Naive thymus-derived CD4-positive, alpha-beta T cell (primary cell): ENCODE data around the gene EDAR. TPM values are rescaled to one million over a fixed set of nuclear protein-coding genes. Genes with fewer than 3 reads are reported as not detected.

Experiments
- ATAC-seq: fragments of 150-1000 bp; cut with Tn5 transposase; 2 replicates; pipeline ENCODE4 v1.10.0; 2021; ENCODE audit warnings: mild to moderate bottlenecking, moderate library complexity
- CTCF ChIA-PET: fragments of 350-600 bp; sonication (Branson Sonifier 250); formaldehyde crosslinking; loops from one replicate; lab custom pipeline; 2021; ENCODE audit warnings: antibody characterized with exemption; lab: Charles Lee
- POLR2A ChIA-PET: fragments of 350-600 bp; sonication (Branson Sonifier 250); formaldehyde crosslinking; loops from one replicate; lab custom pipeline; 2021; ENCODE audit warnings: antibody characterized with exemption, inconsistent platforms; lab: Charles Lee
- DNase-seq, 9 donors: peaks; one replicate each; pipeline versions ENCODE4 v3.0.0 to v3.0.0-alpha.2; 2020 to 2022; ENCODE audit warnings: mixed read lengths in 1 of 9
- H3K27ac ChIP-seq: one replicate; pipeline ENCODE4 v1.7.0; 2013; ENCODE audit warnings: mild to moderate bottlenecking, low read depth, low read length, moderate library complexity
- H3K27me3 ChIP-seq, 2 donors: one replicate each; pipeline ENCODE4 v1.7.0; 2013; ENCODE audit warnings: low read length in 2 of 2, mild to moderate bottlenecking in 2 of 2, moderate library complexity in 2 of 2; ENCODE audit not compliant: control insufficient read depth in 2 of 2, insufficient read depth in 2 of 2
- H3K36me3 ChIP-seq, 3 experiments: 1 replicate in 2 of 3; 2 replicates in 1 of 3; pipeline ENCODE4 v1.7.0; 2013; ENCODE audit warnings: low read length in 3 of 3, mild to moderate bottlenecking in 3 of 3, moderate library complexity in 1 of 3; ENCODE audit not compliant: insufficient read depth in 3 of 3, control insufficient read depth in 2 of 3
- H3K4me1 ChIP-seq, 2 donors: one replicate each; pipeline ENCODE4 v1.7.0; 2013; ENCODE audit warnings: low read length in 2 of 2, mild to moderate bottlenecking in 2 of 2, moderate library complexity in 1 of 2; ENCODE audit not compliant: control insufficient read depth in 2 of 2, insufficient read depth in 2 of 2
- H3K4me3 ChIP-seq: 2 replicates; pipeline ENCODE4 v1.7.0; 2013; ENCODE audit warnings: mild to moderate bottlenecking, low read length
- H3K9me3 ChIP-seq, 3 experiments: 1 replicate in 2 of 3; 2 replicates in 1 of 3; pipeline ENCODE4 v1.7.0; 2013; ENCODE audit warnings: low read length in 3 of 3; ENCODE audit not compliant: control insufficient read depth in 2 of 3
- H3K27ac Mint-ChIP-seq, 9 donors: one replicate each; pipeline ENCODE4 v1.8.0; 2020 to 2022; ENCODE audit warnings: mixed read lengths in 9 of 9, mild to moderate bottlenecking in 8 of 9, moderate library complexity in 5 of 9, inconsistent platforms in 2 of 9
- H3K27me3 Mint-ChIP-seq, 5 donors: one replicate each; pipeline ENCODE4 v1.8.0; 2021 to 2022; ENCODE audit warnings: mixed read lengths in 5 of 5, mild to moderate bottlenecking in 1 of 5
- H3K36me3 Mint-ChIP-seq, 5 donors: one replicate each; pipeline ENCODE4 v1.8.0; 2020 to 2022; ENCODE audit warnings: mixed read lengths in 5 of 5, mild to moderate bottlenecking in 3 of 5, inconsistent platforms in 1 of 5
- H3K4me1 Mint-ChIP-seq, 7 donors: one replicate each; pipeline ENCODE4 v1.8.0; 2020 to 2022; ENCODE audit warnings: mixed read lengths in 7 of 7, mild to moderate bottlenecking in 3 of 7, inconsistent platforms in 1 of 7
- H3K4me3 Mint-ChIP-seq, 10 donors: one replicate each; pipeline ENCODE4 v1.8.0; 2020 to 2022; ENCODE audit warnings: mild to moderate bottlenecking in 10 of 10, mixed read lengths in 10 of 10, moderate library complexity in 6 of 10, inconsistent platforms in 2 of 10
- H3K9me3 Mint-ChIP-seq, 11 donors: one replicate each; pipeline ENCODE4 v1.8.0; 2020 to 2022; ENCODE audit warnings: mixed read lengths in 11 of 11, mild to moderate bottlenecking in 4 of 11, inconsistent platforms in 1 of 11, moderate library complexity in 1 of 11
- intact Hi-C, 2 donors: fragments of 100-400 bp; cut with micrococcal nuclease; formaldehyde crosslinking; loops; one replicate each; pipeline ENCODE4 v1.15.1; 2023
- polyA plus RNA-seq, 2 donors: library from polyadenylated mRNA; unstranded; fragments of 300-500 nt; fragmentation: Illumina TruSeq; gene quantifications; one replicate each; pipeline ENCODE4 v1.2.3, GENCODE V29; 2021
- total RNA-seq, 6 experiments: library from RNA in 5 of 6; stranded (reverse) in 5 of 6; gene quantifications; 1 replicate in 5 of 6; 2 replicates in 1 of 6; pipeline ENCODE4 v1.2.3 and lab custom pipeline; 2021 to 2026

The EDAR gene
- total and polyA plus RNA-seq, 7 experiments from 2014 or later, result 0.17 to 26.8 (median 21.6) TPM

GRCh38 chr2:109024477-109024876, 35.5 kb upstream of the EDAR start:
- Histone ChIP-seq H3K27ac (no peak overlapping the region), H3K4me1 (peaks cover 0 to 26% of the 10 kb centered on the region in 2 donors), H3K27me3 (no peaks in the 10 kb centered on the region), H3K4me3 (no peak overlapping the region), H3K9me3 (no peaks in the 10 kb centered on the region), H3K36me3 (no peaks in the 10 kb centered on the region)
- intact Hi-C loops, result no loop called here
- Mint-ChIP-seq H3K27me3 (peaks cover 0 to 5% (median 0%) of the 10 kb centered on the region in 5 donors), H3K4me1 (peaks cover 12 to 61% (median 36%) of the 10 kb centered on the region in 7 donors), H3K36me3 (no peaks in the 10 kb centered on the region), H3K9me3 (no peaks in the 10 kb centered on the region), H3K27ac (peak overlapping the region in 1 of 9 donors; percentile 31), H3K4me3 (no peak overlapping the region)
- DNase-seq, result no peak
- POLR2A ChIA-PET, result interaction anchor here (0.7 to 1.3 kb wide), 3 partner anchors 17 to 65 kb away, joined by 3 to 5 read pairs (median 3); no protein-coding TSS in a partner anchor
- CTCF ChIA-PET, result interaction anchor here (3.5 kb wide), 1 partner anchor 36 kb away, joined by 13 read pairs; the partner anchor contains the start of gene EDAR
- no peak for ATAC-seq

- no peaks in the 10 kb centered on the region for H3K9me3 ChIP-seq
- ATAC-seq (no peak), DNase-seq (no peak)
- CTCF ChIA-PET, result no interaction called here
- H3K4me1 ChIP-seq, result peaks cover 0 to 14% of the 10 kb centered on the region in 2 donors
- no peaks in the 10 kb centered on the region for H3K36me3 Mint-ChIP-seq
- H3K4me1 Mint-ChIP-seq, result peaks cover 12 to 51% (median 38%) of the 10 kb centered on the region in 7 donors
- no peaks in the 10 kb centered on the region for H3K36me3 ChIP-seq
- peaks cover 0 to 9% (median 0%) of the 10 kb centered on the region in 5 donors for H3K27me3 Mint-ChIP-seq
- H3K9me3 Mint-ChIP-seq, result peaks cover 0 to 2% (median 0%) of the 10 kb centered on the region in 11 donors
- no peak overlapping the region for H3K27ac ChIP-seq
- no peak overlapping the region for H3K27ac Mint-ChIP-seq
- POLR2A ChIA-PET, result interaction anchor here (5.8 kb wide), 1 partner anchor 9 kb away, joined by 47 read pairs; no protein-coding TSS in a partner anchor
- no peaks in the 10 kb centered on the region for H3K27me3 ChIP-seq
- H3K4me3 ChIP-seq, result no peak overlapping the region
- intact Hi-C loops, result no loop called here
- no peak overlapping the region for H3K4me3 Mint-ChIP-seq
Observed at GRCh38 chr2:109021895-109022300, 32.9 kb upstream of the EDAR start.

GRCh38 chr2:109020217-109020637, 31.2 kb upstream of the EDAR start:
- no peak overlapping the region for H3K4me3 ChIP-seq
- H3K4me1 Mint-ChIP-seq, result peaks cover 12 to 54% (median 40%) of the 10 kb centered on the region in 7 donors
- intact Hi-C loops, result loop anchor here in 1 of 2 donors (1.0 kb wide), 2 partner anchors 11 to 490 kb away; no protein-coding TSS in a partner anchor
- H3K9me3 Mint-ChIP-seq, result peaks cover 0 to 3% (median 0%) of the 10 kb centered on the region in 11 donors
- H3K27ac ChIP-seq, result no peak overlapping the region
- peaks cover 0 to 9% (median 0%) of the 10 kb centered on the region in 5 donors for H3K27me3 Mint-ChIP-seq
- POLR2A ChIA-PET, result interaction anchor here (0.9 to 5.8 kb wide), 5 partner anchors 8 to 87 kb away, joined by 3 to 47 read pairs (median 5); no protein-coding TSS in a partner anchor
- CTCF ChIA-PET, result interaction anchor here (0.9 to 1.4 kb wide), 5 partner anchors 9 to 107 kb away, joined by 3 to 10 read pairs (median 3); no protein-coding TSS in a partner anchor
- peak in 6 of 9 donors; percentile 28 to 66 (median 46) for DNase-seq
- peak overlapping the region in 8 of 9 donors; percentile 7 to 86 (median 44) for H3K27ac Mint-ChIP-seq
- H3K4me1 ChIP-seq, result peaks cover 0 to 14% of the 10 kb centered on the region in 2 donors
- no peaks in the 10 kb centered on the region for H3K36me3 Mint-ChIP-seq
- H3K36me3 ChIP-seq, result no peaks in the 10 kb centered on the region
- no peaks in the 10 kb centered on the region for H3K27me3 ChIP-seq
- H3K4me3 Mint-ChIP-seq, result peak overlapping the region in 8 of 10 donors; percentile 7 to 63 (median 23)
- peak; percentile 71 for ATAC-seq
- no peaks in the 10 kb centered on the region for H3K9me3 ChIP-seq

- Histone ChIP-seq H3K4me3 (no peak overlapping the region), H3K4me1 (peaks cover 0 to 14% of the 10 kb centered on the region in 2 donors), H3K36me3 (no peaks in the 10 kb centered on the region), H3K27ac (no peak overlapping the region), H3K27me3 (no peaks in the 10 kb centered on the region), H3K9me3 (no peaks in the 10 kb centered on the region)
- H3K9me3 Mint-ChIP-seq, result peaks cover 0 to 3% (median 0%) of the 10 kb centered on the region in 11 donors
- ATAC-seq, result peak; percentile 14
- no peaks in the 10 kb centered on the region for H3K36me3 Mint-ChIP-seq
- ChIA-PET CTCF (no interaction called here), POLR2A (interaction anchor here (5.8 kb wide), 1 partner anchor 12 kb away, joined by 47 read pairs; no protein-coding TSS in a partner anchor)
- peak overlapping the region in 1 of 9 donors; percentile 86 for H3K27ac Mint-ChIP-seq
- no peak overlapping the region for H3K4me3 Mint-ChIP-seq
- intact Hi-C loops, result no loop called here
- peaks cover 8 to 44% (median 32%) of the 10 kb centered on the region in 7 donors for H3K4me1 Mint-ChIP-seq
- peaks cover 0 to 9% (median 0%) of the 10 kb centered on the region in 5 donors for H3K27me3 Mint-ChIP-seq
- no peak for DNase-seq
Observed at GRCh38 chr2:109018452-109018851, 29.4 kb upstream of the EDAR start.

GRCh38 chr2:109017017-109017416, 28.0 kb upstream of the EDAR start:
- POLR2A ChIA-PET, result interaction anchor here (0.6 to 5.8 kb wide), 3 partner anchors 14 to 59 kb away, joined by 3 to 47 read pairs (median 3); no protein-coding TSS in a partner anchor
- H3K27ac ChIP-seq, result no peak overlapping the region

GRCh38 chr2:109016376-109016775, 27.4 kb upstream of the EDAR start:
- Mint-ChIP-seq H3K9me3 (peaks cover 0 to 5% (median 0%) of the 10 kb centered on the region in 11 donors), H3K27me3 (peaks cover 0 to 9% (median 0%) of the 10 kb centered on the region in 5 donors), H3K4me3 (no peak overlapping the region), H3K27ac (peak overlapping the region in 1 of 9 donors; percentile 5), H3K36me3 (no peaks in the 10 kb centered on the region), H3K4me1 (peaks cover 9 to 51% (median 36%) of the 10 kb centered on the region in 7 donors)
- POLR2A ChIA-PET, result interaction anchor here (5.8 kb wide), 1 partner anchor 14 kb away, joined by 47 read pairs; no protein-coding TSS in a partner anchor
- CTCF ChIA-PET, result no interaction called here
- intact Hi-C loops, result no loop called here
- H3K36me3 ChIP-seq, result no peaks in the 10 kb centered on the region
- no peak overlapping the region for H3K4me3 ChIP-seq
- no peaks in the 10 kb centered on the region for H3K9me3 ChIP-seq
- DNase-seq, result no peak
- no peaks in the 10 kb centered on the region for H3K27me3 ChIP-seq
- no peak for ATAC-seq
- H3K27ac ChIP-seq, result no peak overlapping the region
- peaks cover 0 to 14% of the 10 kb centered on the region in 2 donors for H3K4me1 ChIP-seq

More at GRCh38 chr2:109017017-109017416, 28.0 kb upstream of the EDAR start:
- ATAC-seq, result no peak
- Histone ChIP-seq H3K4me3 (no peak overlapping the region), H3K36me3 (no peaks in the 10 kb centered on the region), H3K9me3 (no peaks in the 10 kb centered on the region), H3K27me3 (no peaks in the 10 kb centered on the region), H3K4me1 (peaks cover 0 to 14% of the 10 kb centered on the region in 2 donors)
- Mint-ChIP-seq H3K4me3 (no peak overlapping the region), H3K27me3 (peaks cover 0 to 9% (median 0%) of the 10 kb centered on the region in 5 donors), H3K9me3 (peaks cover 0 to 5% (median 0%) of the 10 kb centered on the region in 11 donors), H3K4me1 (peaks cover 7 to 45% (median 32%) of the 10 kb centered on the region in 7 donors), H3K36me3 (no peaks in the 10 kb centered on the region), H3K27ac (peak overlapping the region in 3 of 9 donors; percentile 3 to 17 (median 5))
- intact Hi-C loops, result no loop called here
- DNase-seq, result no peak
- CTCF ChIA-PET, result interaction anchor here (0.7 kb wide), 1 partner anchor 272 kb away, joined by 3 read pairs; no protein-coding TSS in a partner anchor
